HEK293 (cell line): ENCODE results near the gene BCOR.

Experiments used
- CTCF ChIA-PET: fragments of 350-600 bp; formaldehyde crosslinking; extraction: SDS; loops from one replicate; lab custom pipeline; 2021; ENCODE audit warnings: antibody characterized with exemption; lab: Yijun Ruan, JAX
- POLR2A ChIA-PET: fragments of 300-600 bp; formaldehyde crosslinking; extraction: SDS; loops from one replicate; lab custom pipeline; 2020; ENCODE audit warnings: antibody characterized with exemption, inconsistent platforms; lab: Yijun Ruan, JAX
- H3K27ac ChIP-seq: fragments of 200-500 bp; sonication (Bioruptor generic); 2 replicates; pipeline ENCODE4 v1.5.1; 2014; ENCODE audit warnings: low read depth, low read length, control low read depth, inconsistent platforms; ENCODE audit errors: extremely low read depth
- H3K36me3 ChIP-seq, 2 experiments: fragments of 200-500 bp in 1 of 2; sonication (Bioruptor generic) in 1 of 2; 1 replicate in 1 of 2; 2 replicates in 1 of 2; pipeline ENCODE4 v1.5.1; 2014 to 2017; ENCODE audit warnings: inconsistent platforms in 2 of 2, low read length in 2 of 2; ENCODE audit not compliant: control insufficient read depth in 2 of 2, insufficient read depth in 1 of 2
- H3K4me1 ChIP-seq: fragments of 200-500 bp; sonication (Bioruptor generic); 2 replicates; pipeline ENCODE4 v1.5.1; 2014; ENCODE audit warnings: mild to moderate bottlenecking, low read length, inconsistent platforms; ENCODE audit not compliant: control insufficient read depth, insufficient read depth
- H3K4me3 ChIP-seq: 2 replicates; pipeline ENCODE4 v1.5.1; 2011; ENCODE audit warnings: low read depth, mild to moderate bottlenecking, control low read depth, low read length, moderate library complexity
- H3K9me3 ChIP-seq: fragments of 200-500 bp; sonication (Bioruptor generic); 2 replicates; pipeline ENCODE4 v1.5.1; 2014; ENCODE audit warnings: low read depth, low read length, inconsistent platforms; ENCODE audit not compliant: control insufficient read depth, insufficient read depth
- GLIS2 ChIP-seq: fragments of 450-650 bp; formaldehyde crosslinking; IDR thresholded peaks from 2 replicates; pipeline ENCODE4 v1.5.1; 2016; ENCODE audit warnings: missing biosample characterization, missing genetic modification characterization
- KLF1 ChIP-seq: fragments of 450-650 bp; formaldehyde crosslinking; IDR thresholded peaks from 2 replicates; pipeline ENCODE4 v1.5.1; 2016; ENCODE audit warnings: missing biosample characterization, missing genetic modification characterization
- KLF10 ChIP-seq: fragments of 450-650 bp; IDR thresholded peaks from 2 replicates; pipeline ENCODE4 v1.5.1; 2018; ENCODE audit warnings: missing biosample characterization, mild to moderate bottlenecking, missing genetic modification characterization
- KLF7 ChIP-seq: fragments of 450-650 bp; formaldehyde crosslinking; IDR thresholded peaks from 2 replicates; pipeline ENCODE4 v1.5.1; 2016; ENCODE audit warnings: missing biosample characterization, missing genetic modification characterization, borderline replicate concordance
- SP3 ChIP-seq: fragments of 450-650 bp; formaldehyde crosslinking; IDR thresholded peaks from 2 replicates; pipeline ENCODE4 v1.5.1; 2016; ENCODE audit warnings: missing biosample characterization, missing genetic modification characterization
- YY1 ChIP-seq: fragments of 450-650 bp; formaldehyde crosslinking; IDR thresholded peaks from 2 replicates; pipeline ENCODE4 v1.5.1; 2018; ENCODE audit warnings: missing biosample characterization, missing genetic modification characterization
- ZBTB1 ChIP-seq: fragments of 450-650 bp; formaldehyde crosslinking; IDR thresholded peaks from 2 replicates; pipeline ENCODE4 v1.5.1; 2016; ENCODE audit warnings: missing biosample characterization, missing genetic modification characterization
- ZFHX2 ChIP-seq: fragments of 450-650 bp; formaldehyde crosslinking; conservative IDR thresholded peaks from 2 replicates; pipeline ENCODE4 v1.5.1; 2016; ENCODE audit warnings: missing biosample characterization, missing genetic modification characterization
- ZIC2 ChIP-seq: fragments of 450-650 bp; formaldehyde crosslinking; IDR thresholded peaks from 2 replicates; pipeline ENCODE4 v1.5.1; 2016; ENCODE audit warnings: missing biosample characterization, missing genetic modification characterization
- ZNF114 ChIP-seq: fragments of 450-650 bp; formaldehyde crosslinking; IDR thresholded peaks from 2 replicates; pipeline ENCODE4 v1.5.0; 2017; ENCODE audit warnings: missing biosample characterization, missing genetic modification characterization
- ZNF121 ChIP-seq: fragments of 450-650 bp; formaldehyde crosslinking; IDR thresholded peaks from 2 replicates; pipeline ENCODE4 v1.5.1; 2016; ENCODE audit warnings: missing biosample characterization, missing genetic modification characterization
- ZNF341 ChIP-seq: fragments of 450-650 bp; formaldehyde crosslinking; IDR thresholded peaks from 2 replicates; pipeline ENCODE4; 2016; ENCODE audit warnings: low read depth, missing biosample characterization, missing genetic modification characterization
- ZNF394 ChIP-seq: fragments of 450-650 bp; formaldehyde crosslinking; IDR thresholded peaks from 2 replicates; pipeline ENCODE4 v1.5.1; 2016; ENCODE audit warnings: missing biosample characterization, missing genetic modification characterization, mild to moderate bottlenecking, moderate library complexity, borderline replicate concordance
- ZNF423 ChIP-seq: fragments of 450-650 bp; formaldehyde crosslinking; IDR thresholded peaks from 2 replicates; pipeline ENCODE4 v1.5.1; 2016; ENCODE audit warnings: missing biosample characterization, missing genetic modification characterization
- ZNF501 ChIP-seq: fragments of 450-650 bp; formaldehyde crosslinking; IDR thresholded peaks from 2 replicates; pipeline ENCODE4 v1.5.1; 2016; ENCODE audit warnings: missing biosample characterization, missing genetic modification characterization
- ZNF521 ChIP-seq: fragments of 450-650 bp; formaldehyde crosslinking; IDR thresholded peaks from 2 replicates; pipeline ENCODE4 v1.5.1; 2017; ENCODE audit warnings: missing biosample characterization, mild to moderate bottlenecking, missing genetic modification characterization
- ZNF548 ChIP-seq: fragments of 450-650 bp; formaldehyde crosslinking; IDR thresholded peaks from 2 replicates; pipeline ENCODE4 v1.5.1; 2016; ENCODE audit warnings: missing biosample characterization, missing genetic modification characterization
- ZNF549 ChIP-seq: fragments of 450-650 bp; IDR thresholded peaks from 2 replicates; pipeline ENCODE4 v1.5.1; 2018; ENCODE audit warnings: missing biosample characterization, missing genetic modification characterization, mild to moderate bottlenecking, inconsistent platforms, moderate library complexity
- ZNF585B ChIP-seq: fragments of 450-650 bp; formaldehyde crosslinking; IDR thresholded peaks from 2 replicates; pipeline ENCODE4 v1.5.1; 2016; ENCODE audit warnings: missing biosample characterization, missing genetic modification characterization
- ZNF707 ChIP-seq: fragments of 450-650 bp; formaldehyde crosslinking; IDR thresholded peaks from 2 replicates; pipeline ENCODE4 v1.5.1; 2016; ENCODE audit warnings: missing biosample characterization, missing genetic modification characterization
- TF ChIP-seq, protein P1 (sequence below): fragments of 450-650 bp; formaldehyde crosslinking; IDR thresholded peaks from 2 replicates; pipeline ENCODE4 v1.5.1; 2016; ENCODE audit warnings: missing biosample characterization, missing genetic modification characterization
- TF ChIP-seq, protein P2 (sequence below): fragments of 450-650 bp; formaldehyde crosslinking; optimal IDR thresholded peaks from 2 replicates; pipeline ENCODE3; 2016; ENCODE audit warnings: missing biosample characterization, mild to moderate bottlenecking, missing genetic modification characterization
- TF ChIP-seq, protein P3 (sequence below): fragments of 450-650 bp; formaldehyde crosslinking; IDR thresholded peaks from 2 replicates; pipeline ENCODE4 v1.5.1; 2016; ENCODE audit warnings: missing biosample characterization, missing genetic modification characterization
- TF ChIP-seq, protein P4 (sequence below): fragments of 450-650 bp; formaldehyde crosslinking; IDR thresholded peaks from 2 replicates; pipeline ENCODE4 v1.5.1; 2017; ENCODE audit warnings: missing biosample characterization, missing genetic modification characterization
- TF ChIP-seq, protein P5 (sequence below): fragments of 450-650 bp; formaldehyde crosslinking; IDR thresholded peaks from 2 replicates; pipeline ENCODE4 v1.5.1; 2016; ENCODE audit warnings: missing biosample characterization, missing genetic modification characterization
- TF ChIP-seq, protein P6 (sequence below): fragments of 450-650 bp; formaldehyde crosslinking; IDR thresholded peaks from 2 replicates; pipeline ENCODE4 v1.5.1; 2017; ENCODE audit warnings: missing biosample characterization, mild to moderate bottlenecking, missing genetic modification characterization, moderate library complexity

Gene BCOR

DNA sequence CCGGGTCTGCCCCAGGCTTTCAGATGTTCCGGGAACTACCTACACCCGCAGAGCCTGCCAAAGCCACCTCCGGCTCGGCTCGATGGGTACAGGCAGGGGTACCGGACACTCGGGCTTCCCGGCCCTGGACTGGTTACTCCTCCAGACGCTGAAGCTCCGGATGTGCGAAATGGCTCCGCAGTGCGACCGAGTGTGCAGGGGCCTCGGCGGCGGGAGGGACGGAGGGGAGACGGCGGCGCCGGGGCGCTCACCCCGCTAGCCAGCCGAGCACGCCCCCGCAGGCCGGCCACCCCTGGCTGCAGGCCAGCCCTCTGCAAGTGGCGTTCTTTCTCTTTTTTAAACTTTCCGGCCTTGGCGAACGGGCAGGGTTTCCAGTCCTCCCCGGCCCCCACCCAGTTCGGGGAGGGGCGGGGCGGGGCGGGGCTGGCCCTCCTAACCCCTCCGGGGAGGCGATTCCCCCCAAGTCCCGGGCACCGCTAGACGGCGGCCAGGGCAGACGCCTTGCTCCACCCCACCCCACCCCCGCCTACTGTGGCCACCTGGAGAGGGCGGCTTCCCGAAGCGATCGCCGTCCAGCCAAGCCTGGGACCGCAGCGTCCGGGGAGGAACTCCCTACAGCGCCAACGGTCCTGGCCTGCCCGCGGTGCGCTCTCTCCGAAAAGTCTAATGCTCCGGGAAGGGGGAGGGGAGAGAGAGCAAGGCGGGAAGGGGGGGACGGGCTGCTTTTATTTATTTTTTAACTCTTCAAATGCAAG lies 7.5 kb downstream of the BCOR start:
- no peak overlapping the region for H3K27ac ChIP-seq
- no peaks in the 10 kb centered on the region for H3K9me3 ChIP-seq
- H3K4me1 ChIP-seq, result peaks cover 41% of the 10 kb centered on the region
- ChIA-PET CTCF (interaction anchor here (0.5 kb wide), 1 partner anchor 145 kb away, joined by 3 read pairs; no protein-coding TSS in a partner anchor), POLR2A (no interaction called here)
- peaks cover 0 to 11% of the 10 kb centered on the region in 2 experiments; a peak in 1 of 3 replicates for H3K36me3 ChIP-seq
- H3K4me3 ChIP-seq, result no peak overlapping the region
- TF ChIP-seq KLF10 (tag by site-specific recombination) (peak; percentile 48; the same call in 1 of the 2 replicates), KLF7 (0 out of 2 replicates have a peak, but pooled peaks have one; percentile 19), ZNF394 (tag by site-specific recombination) (no peak), SP3 (tag by site-specific recombination) (peak; percentile 65), ZNF114 (no peak), ZNF121 (tag by site-specific recombination) (no peak), ZNF341 (tag by site-specific recombination) (peak; percentile 78), ZNF548 (tag by site-specific recombination) (no peak), ZNF549 (tag by site-specific recombination) (no peak), ZNF707 (no peak), ZNF585B (tag by site-specific recombination) (no peak), ZIC2 (tag by site-specific recombination) (peak; percentile 87), GLIS2 (tag by site-specific recombination) (peak; percentile 58; the same call in 1 of the 2 replicates), ZBTB1 (tag by site-specific recombination) (no peak), ZFHX2 (tag by site-specific recombination) (0 out of 2 replicates have a peak, but pooled peaks have one; percentile 17), ZNF501 (tag by site-specific recombination) (no peak), ZNF423 (peak; percentile 87), KLF1 (peak; percentile 93), ZNF521 (tag by site-specific recombination) (no peak), YY1 (tag by site-specific recombination) (no peak)
- TF ChIP-seq, protein P1, sequence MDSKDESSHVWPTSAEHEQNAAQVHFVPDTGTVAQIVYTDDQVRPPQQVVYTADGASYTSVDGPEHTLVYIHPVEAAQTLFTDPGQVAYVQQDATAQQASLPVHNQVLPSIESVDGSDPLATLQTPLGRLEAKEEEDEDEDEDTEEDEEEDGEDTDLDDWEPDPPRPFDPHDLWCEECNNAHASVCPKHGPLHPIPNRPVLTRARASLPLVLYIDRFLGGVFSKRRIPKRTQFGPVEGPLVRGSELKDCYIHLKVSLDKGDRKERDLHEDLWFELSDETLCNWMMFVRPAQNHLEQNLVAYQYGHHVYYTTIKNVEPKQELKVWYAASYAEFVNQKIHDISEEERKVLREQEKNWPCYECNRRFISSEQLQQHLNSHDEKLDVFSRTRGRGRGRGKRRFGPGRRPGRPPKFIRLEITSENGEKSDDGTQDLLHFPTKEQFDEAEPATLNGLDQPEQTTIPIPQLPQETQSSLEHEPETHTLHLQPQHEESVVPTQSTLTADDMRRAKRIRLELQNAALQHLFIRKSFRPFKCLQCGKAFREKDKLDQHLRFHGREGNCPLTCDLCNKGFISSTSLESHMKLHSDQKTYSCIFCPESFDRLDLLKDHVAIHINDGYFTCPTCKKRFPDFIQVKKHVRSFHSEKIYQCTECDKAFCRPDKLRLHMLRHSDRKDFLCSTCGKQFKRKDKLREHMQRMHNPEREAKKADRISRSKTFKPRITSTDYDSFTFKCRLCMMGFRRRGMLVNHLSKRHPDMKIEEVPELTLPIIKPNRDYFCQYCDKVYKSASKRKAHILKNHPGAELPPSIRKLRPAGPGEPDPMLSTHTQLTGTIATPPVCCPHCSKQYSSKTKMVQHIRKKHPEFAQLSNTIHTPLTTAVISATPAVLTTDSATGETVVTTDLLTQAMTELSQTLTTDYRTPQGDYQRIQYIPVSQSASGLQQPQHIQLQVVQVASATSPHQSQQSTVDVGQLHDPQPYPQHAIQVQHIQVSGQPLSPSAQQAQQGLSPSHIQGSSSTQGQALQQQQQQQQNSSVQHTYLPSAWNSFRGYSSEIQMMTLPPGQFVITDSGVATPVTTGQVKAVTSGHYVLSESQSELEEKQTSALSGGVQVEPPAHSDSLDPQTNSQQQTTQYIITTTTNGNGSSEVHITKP (tag by site-specific recombination), result 0 out of 2 replicates have a peak, but pooled peaks have one; percentile 20
- TF ChIP-seq, protein P2, sequence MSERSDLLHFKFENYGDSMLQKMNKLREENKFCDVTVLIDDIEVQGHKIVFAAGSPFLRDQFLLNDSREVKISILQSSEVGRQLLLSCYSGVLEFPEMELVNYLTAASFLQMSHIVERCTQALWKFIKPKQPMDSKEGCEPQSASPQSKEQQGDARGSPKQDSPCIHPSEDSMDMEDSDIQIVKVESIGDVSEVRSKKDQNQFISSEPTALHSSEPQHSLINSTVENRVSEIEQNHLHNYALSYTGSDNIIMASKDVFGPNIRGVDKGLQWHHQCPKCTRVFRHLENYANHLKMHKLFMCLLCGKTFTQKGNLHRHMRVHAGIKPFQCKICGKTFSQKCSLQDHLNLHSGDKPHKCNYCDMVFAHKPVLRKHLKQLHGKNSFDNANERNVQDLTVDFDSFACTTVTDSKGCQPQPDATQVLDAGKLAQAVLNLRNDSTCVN, result peak; percentile 43
- TF ChIP-seq, protein P3, sequence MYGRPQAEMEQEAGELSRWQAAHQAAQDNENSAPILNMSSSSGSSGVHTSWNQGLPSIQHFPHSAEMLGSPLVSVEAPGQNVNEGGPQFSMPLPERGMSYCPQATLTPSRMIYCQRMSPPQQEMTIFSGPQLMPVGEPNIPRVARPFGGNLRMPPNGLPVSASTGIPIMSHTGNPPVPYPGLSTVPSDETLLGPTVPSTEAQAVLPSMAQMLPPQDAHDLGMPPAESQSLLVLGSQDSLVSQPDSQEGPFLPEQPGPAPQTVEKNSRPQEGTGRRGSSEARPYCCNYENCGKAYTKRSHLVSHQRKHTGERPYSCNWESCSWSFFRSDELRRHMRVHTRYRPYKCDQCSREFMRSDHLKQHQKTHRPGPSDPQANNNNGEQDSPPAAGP, result peak; percentile 45; the same call in 1 of the 2 replicates
- TF ChIP-seq, protein P4, sequence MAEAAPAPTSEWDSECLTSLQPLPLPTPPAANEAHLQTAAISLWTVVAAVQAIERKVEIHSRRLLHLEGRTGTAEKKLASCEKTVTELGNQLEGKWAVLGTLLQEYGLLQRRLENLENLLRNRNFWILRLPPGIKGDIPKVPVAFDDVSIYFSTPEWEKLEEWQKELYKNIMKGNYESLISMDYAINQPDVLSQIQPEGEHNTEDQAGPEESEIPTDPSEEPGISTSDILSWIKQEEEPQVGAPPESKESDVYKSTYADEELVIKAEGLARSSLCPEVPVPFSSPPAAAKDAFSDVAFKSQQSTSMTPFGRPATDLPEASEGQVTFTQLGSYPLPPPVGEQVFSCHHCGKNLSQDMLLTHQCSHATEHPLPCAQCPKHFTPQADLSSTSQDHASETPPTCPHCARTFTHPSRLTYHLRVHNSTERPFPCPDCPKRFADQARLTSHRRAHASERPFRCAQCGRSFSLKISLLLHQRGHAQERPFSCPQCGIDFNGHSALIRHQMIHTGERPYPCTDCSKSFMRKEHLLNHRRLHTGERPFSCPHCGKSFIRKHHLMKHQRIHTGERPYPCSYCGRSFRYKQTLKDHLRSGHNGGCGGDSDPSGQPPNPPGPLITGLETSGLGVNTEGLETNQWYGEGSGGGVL (tag by site-specific recombination), result peak; percentile 47; the same call in 1 of the 2 replicates
- TF ChIP-seq, protein P5, sequence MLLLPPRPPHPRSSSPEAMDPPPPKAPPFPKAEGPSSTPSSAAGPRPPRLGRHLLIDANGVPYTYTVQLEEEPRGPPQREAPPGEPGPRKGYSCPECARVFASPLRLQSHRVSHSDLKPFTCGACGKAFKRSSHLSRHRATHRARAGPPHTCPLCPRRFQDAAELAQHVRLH, result no peak
- TF ChIP-seq, protein P6, sequence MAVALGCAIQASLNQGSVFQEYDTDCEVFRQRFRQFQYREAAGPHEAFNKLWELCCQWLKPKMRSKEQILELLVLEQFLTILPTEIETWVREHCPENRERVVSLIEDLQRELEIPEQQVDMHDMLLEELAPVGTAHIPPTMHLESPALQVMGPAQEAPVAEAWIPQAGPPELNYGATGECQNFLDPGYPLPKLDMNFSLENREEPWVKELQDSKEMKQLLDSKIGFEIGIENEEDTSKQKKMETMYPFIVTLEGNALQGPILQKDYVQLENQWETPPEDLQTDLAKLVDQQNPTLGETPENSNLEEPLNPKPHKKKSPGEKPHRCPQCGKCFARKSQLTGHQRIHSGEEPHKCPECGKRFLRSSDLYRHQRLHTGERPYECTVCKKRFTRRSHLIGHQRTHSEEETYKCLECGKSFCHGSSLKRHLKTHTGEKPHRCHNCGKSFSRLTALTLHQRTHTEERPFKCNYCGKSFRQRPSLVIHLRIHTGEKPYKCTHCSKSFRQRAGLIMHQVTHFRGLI (tag by site-specific recombination), result no peak
